T-helper 2 cell treated with Interferon-gamma antibody and Interleukin-4, amounts not matched to agents 100 ng/mL and 5 ng/mL, for 36 hours (primary cell): Measurements from ENCODE around the gene POP4. TPM values are rescaled to one million over a fixed set of nuclear protein-coding genes. Genes with fewer than 3 reads are reported as not detected.

Source experiments
- intact Hi-C: fragments of 100-400 bp; cut with micrococcal nuclease; formaldehyde crosslinking; loops from one replicate; pipeline ENCODE4 v1.15.1; 2023
- total RNA-seq: library from RNA; stranded (reverse); gene quantifications from 2 replicates; pipeline ENCODE4 v1.2.3, GENCODE V29; 2022

The POP4 gene
- total RNA-seq, 1 donor from 2014 or later: 104 TPM

DNA sequence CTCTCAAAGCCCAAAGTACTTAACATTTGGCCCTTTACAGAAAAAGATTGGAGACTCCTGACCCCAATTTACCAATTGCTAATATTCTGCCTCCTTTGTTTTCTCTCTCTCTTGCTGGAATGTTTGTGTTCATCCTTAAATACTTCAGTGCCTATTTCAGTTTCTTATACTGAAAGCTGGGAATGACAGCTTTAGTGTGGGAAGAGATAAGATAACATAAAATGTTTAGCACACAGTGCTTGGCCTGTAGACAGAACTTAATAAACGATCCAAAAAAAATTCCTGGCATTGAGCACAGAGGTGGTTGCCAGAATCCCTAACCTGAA is 56.2 kb downstream of the POP4 start:
- intact Hi-C loops: no loop called here

DNA sequence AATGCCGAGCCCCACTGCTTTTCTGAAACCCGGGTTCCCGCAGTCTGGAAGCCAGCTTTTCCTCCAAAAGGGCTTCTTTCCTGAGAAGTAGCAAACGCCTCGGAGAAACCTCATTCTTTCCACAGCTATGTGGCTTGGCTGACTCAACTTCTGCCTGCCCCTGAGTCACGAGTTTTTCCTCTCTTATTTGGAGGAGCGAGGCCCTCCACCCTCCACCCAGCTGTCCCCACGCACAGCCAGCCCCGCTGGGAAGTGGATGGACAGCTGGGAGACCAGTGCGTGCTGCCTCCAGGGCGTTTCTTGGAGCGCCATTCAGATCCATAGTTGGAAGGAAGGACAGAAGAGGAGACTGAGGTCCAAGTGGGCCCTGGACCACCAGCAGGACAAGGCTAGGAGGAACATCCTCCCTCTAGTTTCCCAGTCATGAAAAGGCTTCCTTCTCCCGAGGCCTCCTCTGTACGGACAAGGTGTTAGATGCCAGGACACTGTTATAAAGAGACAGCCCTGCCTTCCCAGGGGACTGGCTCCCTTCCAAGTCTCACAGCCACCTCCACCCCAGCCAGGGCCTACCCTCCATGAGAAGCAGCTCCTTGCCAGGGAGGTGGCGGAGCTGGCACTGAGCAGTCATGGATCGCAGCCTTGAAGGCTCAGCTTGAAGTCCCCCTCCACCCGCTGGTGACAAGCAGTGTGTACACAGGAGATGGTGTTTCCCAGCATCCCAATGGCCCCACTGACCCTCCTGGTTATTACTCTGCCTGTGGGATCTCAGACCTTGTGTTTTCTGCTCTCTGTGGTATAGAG is 56.7 kb downstream of the POP4 start:
- intact Hi-C loops: no loop called here

DNA sequence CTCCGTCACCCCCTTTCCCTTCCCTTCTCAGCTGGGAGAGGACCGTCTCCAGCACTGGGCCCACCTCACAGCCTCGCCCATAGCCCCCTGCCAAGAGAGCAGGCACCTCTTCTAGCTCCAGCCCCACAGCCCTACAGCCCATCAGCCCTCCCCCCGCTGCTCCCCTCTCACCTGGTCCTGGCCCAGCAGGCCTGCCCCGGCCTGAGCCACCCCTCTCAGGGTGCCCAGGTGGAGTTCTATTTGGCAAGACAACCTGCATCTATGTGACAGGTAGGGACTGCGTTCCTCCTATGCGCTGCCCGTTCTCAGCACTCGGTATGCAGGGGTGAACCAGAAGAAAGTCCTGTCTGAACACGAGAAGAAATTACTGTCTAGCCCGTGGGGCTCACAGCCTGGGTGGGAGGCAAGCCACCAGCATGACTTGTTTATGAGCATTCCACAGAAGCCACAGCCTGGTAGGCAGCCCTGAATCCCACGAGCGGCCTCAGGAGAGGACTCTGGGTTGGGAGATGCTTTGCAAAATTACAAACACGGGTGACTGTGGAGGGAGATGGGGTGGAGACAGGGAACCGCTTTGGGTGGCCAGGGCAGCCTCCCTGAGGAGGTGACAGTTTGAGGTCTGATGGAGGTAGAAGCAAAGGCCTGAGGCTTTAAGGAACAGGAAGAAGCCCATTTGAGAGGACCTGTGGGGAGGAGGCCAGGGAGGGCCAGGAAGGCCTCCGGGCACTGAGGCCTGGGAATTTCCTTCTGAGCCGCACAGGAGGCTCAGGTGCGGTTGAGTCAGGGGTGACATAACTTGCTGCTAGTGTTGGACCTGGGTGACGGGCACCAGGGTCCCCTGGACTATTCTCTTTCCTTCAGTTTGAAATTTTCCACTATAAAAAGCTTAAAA is 58.0 kb downstream of the POP4 start:
- intact Hi-C loops: loop anchor here (2.0 kb wide), 2 partner anchors 27 to 41 kb away; no protein-coding TSS in a partner anchor

DNA sequence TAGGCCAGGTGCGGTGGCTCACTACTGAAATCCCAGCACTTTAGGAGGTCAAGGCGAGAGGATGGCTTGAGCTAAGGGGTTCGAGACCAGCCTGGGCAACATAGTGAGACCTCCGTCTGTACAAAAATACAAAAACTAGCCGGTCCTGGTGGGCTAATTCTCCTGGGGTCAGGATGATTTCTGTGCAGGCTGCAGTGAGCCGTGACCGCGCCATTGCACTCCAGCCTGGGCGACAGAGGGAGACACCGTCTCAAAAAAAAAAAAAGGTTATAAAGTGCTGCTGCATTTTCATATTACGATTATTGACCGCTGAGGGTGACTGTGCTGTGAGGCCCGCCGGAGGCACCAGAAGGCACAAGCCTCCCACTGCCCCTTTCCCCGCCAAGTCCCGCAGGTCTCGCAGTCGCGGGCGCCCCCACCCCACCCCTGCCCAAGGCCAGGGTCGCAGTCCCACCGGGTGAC is 58.7 kb downstream of the POP4 start:
- intact Hi-C loops: loop anchor here (1.0 to 5.0 kb wide), 5 partner anchors 9 to 452 kb away; partner anchors contain the start of genes POP4 and UQCRFS1

DNA sequence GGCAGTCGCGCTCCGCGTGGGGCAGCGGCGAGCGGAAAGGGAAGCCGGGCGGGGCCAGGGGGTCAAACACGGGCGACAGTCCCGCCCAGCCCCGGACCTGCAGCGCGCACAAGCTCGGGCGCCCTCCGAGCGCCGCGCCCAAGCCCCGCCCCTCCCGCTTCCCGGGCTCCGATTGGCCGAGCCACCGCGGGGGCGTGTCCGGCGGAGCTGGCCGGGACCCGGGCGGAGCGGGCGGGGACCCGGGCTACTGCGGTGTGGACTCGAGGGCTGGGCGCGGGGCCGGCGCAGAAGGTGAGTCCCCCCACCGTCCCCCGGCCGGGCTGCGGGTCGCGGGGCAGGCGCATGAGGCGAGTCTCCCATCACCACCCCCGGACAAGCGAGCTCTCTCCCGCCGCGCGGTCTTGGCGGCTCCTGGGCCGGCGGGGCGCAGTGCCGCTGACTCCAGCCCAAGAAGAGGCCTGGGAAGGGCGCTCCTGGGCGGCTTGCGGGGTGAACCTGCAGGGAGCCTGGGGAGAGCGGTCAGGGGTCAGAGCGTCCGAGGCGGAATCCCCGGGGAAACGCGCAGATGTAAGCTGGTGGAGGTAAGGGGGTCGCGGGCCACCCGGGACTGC is 59.2 kb downstream of the POP4 start, which contains the start of gene PLEKHF1:
TSS of gene PLEKHF1 (plus strand) at position 247 of the 611 bp plus-strand sequence. CDS start 8,379 bp downstream, outside the sequence.
- intact Hi-C loops: loop anchor here (1.0 to 5.0 kb wide), 5 partner anchors 8 to 453 kb away; partner anchors contain the start of genes POP4 and UQCRFS1

DNA sequence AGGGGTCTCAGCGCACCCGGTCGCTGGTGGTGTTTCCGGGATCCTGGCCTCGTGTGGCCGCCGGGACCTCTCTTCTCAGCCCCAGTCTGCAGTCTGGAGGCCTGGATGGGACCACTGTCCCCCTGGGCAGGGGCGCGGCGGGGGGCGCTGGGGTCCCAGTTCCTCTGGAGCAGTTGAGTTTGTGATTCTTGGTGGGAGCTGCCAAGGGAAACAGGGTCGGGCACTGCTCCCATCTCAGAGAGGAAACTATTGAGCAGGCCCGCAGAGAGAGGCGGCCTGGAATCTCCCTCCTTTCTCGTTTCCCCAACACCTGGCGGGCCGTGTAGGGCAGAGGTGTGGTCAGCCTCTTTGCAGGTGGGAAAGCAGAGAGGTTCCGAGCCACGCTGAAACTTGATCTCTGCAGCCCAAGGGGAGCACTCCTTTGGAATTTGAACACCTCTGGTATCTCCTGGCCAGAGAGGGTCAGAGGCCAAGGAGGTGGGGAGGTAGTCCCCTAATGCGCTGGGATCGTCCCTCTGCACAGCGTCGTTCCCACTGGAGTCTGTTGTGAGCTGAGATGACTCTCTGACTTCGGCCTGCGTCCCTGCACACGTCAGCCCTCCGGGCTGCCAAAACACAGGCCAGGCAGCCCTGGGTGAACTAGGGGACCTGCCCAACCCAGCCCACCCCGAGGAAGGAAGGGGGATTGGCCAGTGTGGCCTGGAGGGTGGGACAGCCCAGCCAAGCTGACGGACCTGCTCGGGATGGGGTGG is 59.9 kb downstream of the POP4 start:
- intact Hi-C loops: loop anchor here (1.0 to 5.0 kb wide), 5 partner anchors 7 to 454 kb away; partner anchors contain the start of genes POP4 and UQCRFS1

Other genes with a start within 250 kb of the POP4 start
- gene VSTM2B, start 80.3 kb upstream of the POP4 start, total RNA-seq: not detected in 2 replicates
- 37.0 and 37.4 TPM in 2 replicates for gene PLEKHF1, start 59.2 kb downstream of the POP4 start, total RNA-seq
- 43.2 and 45.8 TPM in 2 replicates for gene C19orf12, start 109.0 kb downstream of the POP4 start, total RNA-seq
- 37.1 and 38.0 TPM in 2 replicates for gene CCNE1, start 205.7 kb downstream of the POP4 start, total RNA-seq